Endothelial cell of umbilical vein (primary cell): ENCODE measurements around the gene CD27. TPM values are rescaled to one million over a fixed set of nuclear protein-coding genes. Genes with fewer than 3 reads are reported as not detected.

Source experiments
- BruUV-seq: library from RNA; stranded (reverse); fragments of 400-500 nt; replicated peaks from 2 replicates; lab custom pipeline; 2021; lab: Mats Ljungman, UMichigan
- CTCF ChIA-PET: fragments of 300-600, 350-600 bp; sonication (Branson Sonifier 250); formaldehyde crosslinking; loops from one replicate; lab custom pipeline; 2021; ENCODE audit warnings: antibody characterized with exemption, inconsistent platforms; lab: Charles Lee
- POLR2A ChIA-PET: fragments of 300-600, 350-600 bp; sonication (Branson Sonifier 250); formaldehyde crosslinking; loops from one replicate; lab custom pipeline; 2021; ENCODE audit warnings: antibody characterized with exemption, inconsistent platforms; lab: Charles Lee
- DNase-seq: peaks from one replicate; pipeline ENCODE4 v3.0.0-alpha.2; 2011; ENCODE audit warnings: low read depth, low spot score
- FAIRE-seq: peaks from 2 replicates; lab custom pipeline; 2011; peaks lifted over from hg19 to GRCh38; lab: Jason Lieb, UNC
- H2AFZ ChIP-seq: 2 replicates; pipeline ENCODE4 v1.6.0; 2012; ENCODE audit warnings: low read depth, low read length, control low read depth, inconsistent platforms
- H3K27ac ChIP-seq: 2 replicates; pipeline ENCODE4 v1.5.1; 2011; ENCODE audit warnings: low read depth, mild to moderate bottlenecking, control low read depth, low read length, moderate library complexity; ENCODE audit not compliant: insufficient read depth
- H3K27me3 ChIP-seq, 2 experiments: 2 replicates each; pipeline versions ENCODE4 v1.6.0 to v1.6.1; 2011; ENCODE audit warnings: low read length in 2 of 2, mixed read lengths in 1 of 2; ENCODE audit not compliant: control insufficient read depth in 2 of 2, insufficient read depth in 2 of 2
- H3K36me3 ChIP-seq, 2 experiments: 2 replicates in 1 of 2; 3 replicates in 1 of 2; pipeline ENCODE4 v1.5.1; 2011; ENCODE audit warnings: low read length in 2 of 2, mild to moderate bottlenecking in 1 of 2, moderate library complexity in 1 of 2; ENCODE audit not compliant: control insufficient read depth in 2 of 2, insufficient read depth in 2 of 2; ENCODE audit errors: extremely low read depth in 1 of 2
- H3K4me1 ChIP-seq: 3 replicates; pipeline ENCODE4 v1.5.1; 2011; ENCODE audit warnings: mild to moderate bottlenecking, low read length; ENCODE audit not compliant: control insufficient read depth, insufficient read depth; ENCODE audit errors: extremely low read depth
- H3K4me2 ChIP-seq: 2 replicates; pipeline ENCODE4 v1.6.1; 2011; ENCODE audit warnings: low read length, control low read depth, mixed read lengths; ENCODE audit not compliant: insufficient read depth
- H3K4me3 ChIP-seq, 3 experiments: fragments of 200-600 bp in 1 of 3; sonication (generic), shearing (Covaris generic) in 1 of 3; replicated peaks in 1 of 3; 2 replicates each; pipeline ENCODE4 v1.5.1; 2011 to 2016; ENCODE audit warnings: control low read depth in 3 of 3, low read length in 3 of 3, mild to moderate bottlenecking in 2 of 3, inconsistent platforms in 1 of 3, low read depth in 1 of 3, moderate library complexity in 1 of 3; ENCODE audit not compliant: insufficient read depth in 1 of 3
- H3K79me2 ChIP-seq: 2 replicates; pipeline ENCODE4 v1.6.0; 2012; ENCODE audit warnings: low read length, inconsistent platforms; ENCODE audit not compliant: control insufficient read depth, insufficient read depth
- H3K9ac ChIP-seq: replicated peaks from 2 replicates; pipeline ENCODE3; 2011; ENCODE audit warnings: low read length, control low read depth; ENCODE audit not compliant: insufficient read depth; ENCODE audit errors: extremely low read depth
- H3K9me1 ChIP-seq: replicated peaks from 3 replicates; pipeline ENCODE4 v1.6.0; 2011; ENCODE audit warnings: mild to moderate bottlenecking, low read length; ENCODE audit not compliant: control insufficient read depth, insufficient read depth; ENCODE audit errors: extremely low read depth
- H3K9me3 ChIP-seq: replicated peaks from 2 replicates; pipeline ENCODE4 v1.5.1; 2012; ENCODE audit warnings: low read length, inconsistent platforms; ENCODE audit not compliant: control insufficient read depth, insufficient read depth
- H4K20me1 ChIP-seq: replicated peaks from 2 replicates; pipeline ENCODE3; 2011; ENCODE audit warnings: mild to moderate bottlenecking, low read length; ENCODE audit not compliant: control insufficient read depth, insufficient read depth; ENCODE audit errors: extremely low read depth
- CTCF ChIP-seq, 2 donors: IDR thresholded peaks; 1 replicate in 1 of 2; 2 replicates in 1 of 2; pipeline ENCODE4 v1.5.1; 2011; ENCODE audit warnings: low read length in 2 of 2, mild to moderate bottlenecking in 2 of 2, moderate library complexity in 2 of 2, control low read depth in 1 of 2, inconsistent platforms in 1 of 2, low read depth in 1 of 2; ENCODE audit not compliant: insufficient read depth in 1 of 2; ENCODE audit errors: extremely low read depth in 1 of 2
- EZH2 ChIP-seq: IDR thresholded peaks from 2 replicates; pipeline ENCODE4 v1.6.1; 2012; ENCODE audit warnings: borderline replicate concordance, low read depth, mild to moderate bottlenecking, moderate library complexity, low read length, inconsistent platforms; ENCODE audit not compliant: severe bottlenecking
- FOS ChIP-seq: IDR thresholded peaks from 2 replicates; pipeline ENCODE4 v1.6.1; 2011; ENCODE audit warnings: mild to moderate bottlenecking, low read length, moderate library complexity, borderline replicate concordance; ENCODE audit not compliant: insufficient read depth
- GATA2 ChIP-seq: IDR thresholded peaks from 2 replicates; pipeline ENCODE4 v1.7.0; 2011; ENCODE audit warnings: low read depth, mild to moderate bottlenecking, moderate library complexity, mixed read lengths, low read length; ENCODE audit not compliant: insufficient read length, insufficient read depth
- JUN ChIP-seq: IDR thresholded peaks from 2 replicates; pipeline ENCODE4 v1.6.1; 2011; ENCODE audit warnings: borderline replicate concordance, low read depth; ENCODE audit not compliant: insufficient read length, insufficient read depth
- MAX ChIP-seq: IDR thresholded peaks from 2 replicates; pipeline ENCODE4 v1.6.1; 2011; ENCODE audit not compliant: insufficient read depth, insufficient read length
- MYC ChIP-seq: IDR thresholded peaks from one replicate; pipeline ENCODE4 v1.6.1; 2011; ENCODE audit warnings: mild to moderate bottlenecking, low read depth, low read length
- POLR2A ChIP-seq: IDR thresholded peaks from 2 replicates; pipeline ENCODE4 v1.6.1; 2012; ENCODE audit warnings: low read depth, mild to moderate bottlenecking, control low read depth, low read length
- POLR2AphosphoS5 ChIP-seq: IDR thresholded peaks from 2 replicates; pipeline ENCODE4 v1.6.1; 2012; ENCODE audit warnings: low read depth, mild to moderate bottlenecking, control low read depth, low read length, moderate library complexity; ENCODE audit not compliant: insufficient read depth
- dilution Hi-C: fragments of 300-500 bp; cut with MboI; formaldehyde crosslinking; loops from one replicate; pipeline ENCODE4 v1.15.0; 2019; ENCODE audit warnings: low sequenced_read_pairs; ENCODE audit not compliant: extremely low pct_ligation_motif_present
- intact Hi-C: fragments of 100-400 bp; cut with micrococcal nuclease; formaldehyde crosslinking; loops from one replicate; pipeline ENCODE4 v1.10.0; 2022
- polyA plus RNA-seq, 4 experiments: library from polyadenylated mRNA; depleted of rRNA in 3 of 4; stranded (reverse) in 3 of 4; unstranded in 1 of 4; fragments of >200 nt; gene quantifications; 2 replicates each; pipeline versions ENCODE4 v1.2.1 to v1.2.3, GENCODE V29; 2011 to 2012; ENCODE audit warnings: missing spikeins in 1 of 4
- total RNA-seq: library from RNA; stranded (reverse); gene quantifications from 2 replicates; pipeline ENCODE4 v1.2.3, GENCODE V29; 2021

CD27 gene
- total and polyA plus RNA-seq, 2 donors (not counting 3 experiments of a cell fraction or from before 2014, with no cell fraction given) = not detected

- FAIRE-seq (no peak), DNase-seq (no peak)
- Histone ChIP-seq H3K9me3 (no peaks in the 10 kb centered on the region), H3K27me3 (no peaks in the 10 kb centered on the region), H2AFZ (no peak overlapping the region), H3K4me3 (no peak overlapping the region), H3K79me2 (no peaks in the 10 kb centered on the region), H3K4me2 (no peak overlapping the region), H4K20me1 (no peaks in the 10 kb centered on the region), H3K27ac (no peak overlapping the region), H3K9ac (no peak overlapping the region), H3K9me1 (no peaks in the 10 kb centered on the region), H3K4me1 (peaks cover 18% of the 10 kb centered on the region), H3K36me3 (no peaks in the 10 kb centered on the region)
- POLR2A ChIA-PET = no interaction called here
- no peak for TF ChIP-seq MYC
- CTCF ChIA-PET = interaction anchor here (1.1 kb wide), 1 partner anchor 9 kb away, joined by 3 read pairs; no protein-coding TSS in a partner anchor
- dilution Hi-C loops = no loop called here
- BruUV-seq = no TSS peak
- intact Hi-C loops = no loop called here
These were observed 11.8 kb upstream of the CD27 start for GRCh38 chr12:6432991-6433390.

- Histone ChIP-seq H3K9me3 (no peaks in the 10 kb centered on the region), H2AFZ (no peak overlapping the region), H3K36me3 (no peaks in the 10 kb centered on the region), H3K9ac (no peak overlapping the region), H3K9me1 (no peaks in the 10 kb centered on the region), H3K4me2 (no peak overlapping the region), H3K79me2 (no peaks in the 10 kb centered on the region), H3K4me3 (no peak overlapping the region), H4K20me1 (no peaks in the 10 kb centered on the region), H3K27ac (no peak overlapping the region), H3K4me1 (peaks cover 18% of the 10 kb centered on the region), H3K27me3 (no peaks in the 10 kb centered on the region)
- TF ChIP-seq CTCF (IDR thresholded peaks at IDR 0.05; ENCODE audit: extremely low read depth in 1 of 2, insufficient read depth in 1 of 2, low read depth in 1 of 2, low read length in 2 of 2) (no peak), FOS (no peak), GATA2 (no peak), MYC (no peak), EZH2 (no peak), JUN (no peak), MAX (no peak), POLR2A (no peak), POLR2AphosphoS5 (no peak)
- intact Hi-C loops (no loop called here), dilution Hi-C loops (no loop called here)
- ChIA-PET CTCF (interaction anchor here (1.2 to 4.0 kb wide), 2 partner anchors 8 to 31 kb away, joined by 5 to 19 read pairs; no protein-coding TSS in a partner anchor), POLR2A (no interaction called here)
- no TSS peak for BruUV-seq
- FAIRE-seq (no peak), DNase-seq (no peak)
These were observed 10.3 kb upstream of the CD27 start for GRCh38 chr12:6434205-6435140.
